MCF 10A (cell line): ENCODE results near the gene TEAD1. TPM values are rescaled to one million over a fixed set of nuclear protein-coding genes. Genes with fewer than 3 reads are reported as not detected.
A peak's percentile ranks its signal among the peaks of the same experiment; 100 is the strongest.

Source experiments
- BruUV-seq: library from RNA; stranded (reverse); fragments of 400-500 nt; replicated peaks from 2 replicates; lab custom pipeline; 2021; lab: Mats Ljungman, UMichigan
- CTCF ChIA-PET: fragments of 300-600 bp; sonication (Branson Sonifier 250); formaldehyde crosslinking; extraction: SDS; loops from one replicate; lab custom pipeline; 2021; ENCODE audit warnings: antibody characterized with exemption, inconsistent platforms; lab: Yijun Ruan, JAX
- POLR2A ChIA-PET: fragments of 300-600, 350-650 bp; sonication (Branson Sonifier 250); formaldehyde crosslinking; extraction: SDS; loops from one replicate; lab custom pipeline; 2020; ENCODE audit warnings: antibody characterized with exemption, inconsistent platforms; lab: Yijun Ruan, JAX
- DNase-seq: peaks from one replicate; pipeline ENCODE4 v3.0.0-alpha.2; 2018; ENCODE audit not compliant: unreplicated experiment
- H3K27ac Mint-ChIP-seq: one replicate; pipeline ENCODE4 v1.8.0; 2022; ENCODE audit warnings: mild to moderate bottlenecking, low read depth, mixed read lengths; ENCODE audit not compliant: unreplicated experiment
- H3K27me3 Mint-ChIP-seq: one replicate; pipeline ENCODE4 v1.8.0; 2022; ENCODE audit warnings: mixed read lengths; ENCODE audit not compliant: insufficient read depth, unreplicated experiment
- H3K36me3 Mint-ChIP-seq: one replicate; pipeline ENCODE4 v1.8.0; 2022; ENCODE audit warnings: mild to moderate bottlenecking, moderate library complexity, mixed read lengths; ENCODE audit not compliant: insufficient read depth, unreplicated experiment
- H3K4me1 Mint-ChIP-seq: one replicate; pipeline ENCODE4 v1.8.0; 2022; ENCODE audit warnings: mixed read lengths; ENCODE audit not compliant: insufficient read depth, unreplicated experiment
- H3K4me3 Mint-ChIP-seq: one replicate; pipeline ENCODE4 v1.8.0; 2022; ENCODE audit warnings: mild to moderate bottlenecking, moderate library complexity, mixed read lengths; ENCODE audit not compliant: unreplicated experiment
- H3K9me3 Mint-ChIP-seq: one replicate; pipeline ENCODE4 v1.8.0; 2022; ENCODE audit warnings: mixed read lengths; ENCODE audit not compliant: unreplicated experiment
- intact Hi-C: fragments of 100-400 bp; cut with micrococcal nuclease; formaldehyde crosslinking; loops from 2 replicates; pipeline ENCODE4 v1.14.1; 2022
- total RNA-seq: library from RNA; stranded (reverse); gene quantifications from 2 replicates; pipeline ENCODE4 v1.2.3, GENCODE V29; 2022
- TF ChIP-seq, protein P1 (sequence below): fragments of 200-600 bp; IDR thresholded peaks from one replicate; pipeline ENCODE4 v1.8.0; 2022; ENCODE audit warnings: antibody characterized with exemption, mild to moderate bottlenecking; ENCODE audit not compliant: unreplicated experiment

TEAD1 gene
- total RNA-seq, 1 experiment from 2014 or later = 123 TPM

DNA sequence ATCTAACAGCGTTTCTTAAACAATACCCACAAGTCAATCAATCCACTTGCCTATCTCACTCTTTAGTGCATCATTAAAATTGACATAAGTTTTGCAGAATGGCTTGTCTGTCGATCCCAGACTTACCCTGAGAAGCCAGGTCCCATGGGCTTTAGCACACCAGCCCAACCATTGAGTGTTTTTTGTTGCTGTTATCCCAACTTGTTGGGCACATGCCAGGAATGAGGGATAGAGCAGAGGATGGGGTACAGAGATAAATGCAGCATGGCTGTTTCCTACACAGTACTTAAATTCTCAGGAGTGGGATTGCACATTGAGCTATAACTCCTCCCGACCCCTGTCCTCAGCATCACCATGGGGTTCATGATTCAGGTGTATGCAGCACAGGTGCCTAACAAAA lies 270.7 kb downstream of the TEAD1 start:
- intact Hi-C loops = no loop called here
- no TSS peak for BruUV-seq
- no peak for DNase-seq
- Mint-ChIP-seq H3K4me3 (no peak overlapping the region), H3K4me1 (no peaks in the 10 kb centered on the region), H3K36me3 (peaks cover 58% of the 10 kb centered on the region), H3K27ac (no peak overlapping the region), H3K9me3 (no peaks in the 10 kb centered on the region), H3K27me3 (no peaks in the 10 kb centered on the region)
- TF ChIP-seq, protein P1, sequence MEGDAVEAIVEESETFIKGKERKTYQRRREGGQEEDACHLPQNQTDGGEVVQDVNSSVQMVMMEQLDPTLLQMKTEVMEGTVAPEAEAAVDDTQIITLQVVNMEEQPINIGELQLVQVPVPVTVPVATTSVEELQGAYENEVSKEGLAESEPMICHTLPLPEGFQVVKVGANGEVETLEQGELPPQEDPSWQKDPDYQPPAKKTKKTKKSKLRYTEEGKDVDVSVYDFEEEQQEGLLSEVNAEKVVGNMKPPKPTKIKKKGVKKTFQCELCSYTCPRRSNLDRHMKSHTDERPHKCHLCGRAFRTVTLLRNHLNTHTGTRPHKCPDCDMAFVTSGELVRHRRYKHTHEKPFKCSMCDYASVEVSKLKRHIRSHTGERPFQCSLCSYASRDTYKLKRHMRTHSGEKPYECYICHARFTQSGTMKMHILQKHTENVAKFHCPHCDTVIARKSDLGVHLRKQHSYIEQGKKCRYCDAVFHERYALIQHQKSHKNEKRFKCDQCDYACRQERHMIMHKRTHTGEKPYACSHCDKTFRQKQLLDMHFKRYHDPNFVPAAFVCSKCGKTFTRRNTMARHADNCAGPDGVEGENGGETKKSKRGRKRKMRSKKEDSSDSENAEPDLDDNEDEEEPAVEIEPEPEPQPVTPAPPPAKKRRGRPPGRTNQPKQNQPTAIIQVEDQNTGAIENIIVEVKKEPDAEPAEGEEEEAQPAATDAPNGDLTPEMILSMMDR = no peak
- ChIA-PET CTCF (interaction anchor here (0.8 to 1.8 kb wide), 2 partner anchors 19 to 615 kb away, joined by 5 to 9 read pairs; no protein-coding TSS in a partner anchor), POLR2A (no interaction called here)

- no TSS peak for BruUV-seq
- CTCF ChIA-PET = interaction anchor here (0.6 to 0.7 kb wide), 2 partner anchors 15 to 233 kb away, joined by 3 read pairs; no protein-coding TSS in a partner anchor
These were observed 275.2 kb downstream of the TEAD1 start for GRCh38 chr11:12949453-12949852.

DNA sequence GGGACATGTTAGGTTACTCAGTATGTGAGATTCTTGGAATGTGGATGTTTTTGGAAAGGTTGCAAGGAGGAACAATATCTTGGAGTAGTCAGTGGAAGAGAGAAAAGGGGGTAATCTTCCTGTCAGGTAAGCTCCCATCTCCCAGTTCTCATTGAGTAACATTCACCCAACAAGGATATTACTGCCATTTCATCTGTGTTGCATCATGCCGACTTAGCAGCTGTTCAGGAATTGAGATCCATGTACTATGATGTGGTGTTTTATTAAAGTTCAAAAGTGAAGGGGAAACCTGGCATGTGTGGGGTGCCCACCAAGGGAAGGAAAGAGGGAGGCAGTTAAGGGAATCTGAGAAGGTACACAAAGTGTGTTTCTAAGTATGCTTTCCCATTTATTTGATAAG lies 276.4 kb downstream of the TEAD1 start:
- Mint-ChIP-seq H3K27ac (peak overlapping the region; percentile 2), H3K4me3 (no peak overlapping the region), H3K4me1 (peaks cover 6% of the 10 kb centered on the region), H3K9me3 (peaks cover 36% of the 10 kb centered on the region), H3K36me3 (peaks cover 31% of the 10 kb centered on the region), H3K27me3 (no peaks in the 10 kb centered on the region)
- DNase-seq = no peak
- ChIA-PET CTCF (interaction anchor here (0.6 to 1.2 kb wide), 4 partner anchors 11 to 619 kb away, joined by 3 read pairs; no protein-coding TSS in a partner anchor), POLR2A (no interaction called here)
- intact Hi-C loops = no loop called here
- TF ChIP-seq, protein P1 = no peak
- BruUV-seq = no TSS peak

More at GRCh38 chr11:12949453-12949852, 275.2 kb downstream of the TEAD1 start:
- peaks cover 36% of the 10 kb centered on the region for H3K9me3 Mint-ChIP-seq
- H3K4me3 Mint-ChIP-seq = no peak overlapping the region
- H3K27me3 Mint-ChIP-seq = no peaks in the 10 kb centered on the region
- H3K4me1 Mint-ChIP-seq = peaks cover 6% of the 10 kb centered on the region
- TF ChIP-seq, protein P1 = no peak
- no peak overlapping the region for H3K27ac Mint-ChIP-seq
- POLR2A ChIA-PET = interaction anchor here (0.6 kb wide), 2 partner anchors 32 to 591 kb away, joined by 3 read pairs; no protein-coding TSS in a partner anchor
- no peak for DNase-seq
- H3K36me3 Mint-ChIP-seq = peaks cover 32% of the 10 kb centered on the region
- intact Hi-C loops = no loop called here

DNA sequence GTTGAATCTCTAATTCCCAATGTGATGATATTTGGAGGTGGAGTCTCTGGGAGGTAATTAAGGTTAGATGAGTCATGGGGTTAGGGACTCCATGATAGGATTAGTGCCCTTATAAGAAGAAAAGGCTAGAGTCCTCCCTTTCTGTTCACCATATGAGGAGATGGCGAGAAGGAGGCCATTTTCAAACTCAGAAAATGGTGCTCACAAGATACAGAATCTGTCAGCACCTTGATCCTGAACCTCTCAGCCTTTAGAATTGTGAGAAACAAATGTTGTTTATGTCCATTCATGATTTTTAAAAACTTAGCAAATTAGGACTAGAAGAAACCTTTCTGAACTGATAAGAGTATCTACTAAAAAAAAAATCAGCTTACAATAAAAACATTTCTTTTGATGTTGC lies 277.2 kb downstream of the TEAD1 start:
- Mint-ChIP-seq H3K4me3 (no peak overlapping the region), H3K4me1 (peaks cover 6% of the 10 kb centered on the region)

More for the DNA sequence above, 277.2 kb downstream of the TEAD1 start:
- intact Hi-C loops = no loop called here
- peaks cover 42% of the 10 kb centered on the region for H3K9me3 Mint-ChIP-seq
- H3K36me3 Mint-ChIP-seq = peaks cover 31% of the 10 kb centered on the region
- no TSS peak for BruUV-seq
- no peak for DNase-seq
- POLR2A ChIA-PET = no interaction called here
- H3K27me3 Mint-ChIP-seq = no peaks in the 10 kb centered on the region
- H3K27ac Mint-ChIP-seq = no peak overlapping the region
- TF ChIP-seq, protein P1 = no peak
- CTCF ChIA-PET = interaction anchor here (1.1 to 2.2 kb wide), 3 partner anchors 10 to 620 kb away, joined by 3 to 10 read pairs (median 3); no protein-coding TSS in a partner anchor
